Activated CD4-positive, alpha-beta T cell treated with anti-CD3 and anti-CD28 coated beads, Interleukin-2, Interleukin-4, amounts not matched to agents 100 ng/mL and 50 ng/mL, durations not matched to agents 16 hours and 8 hours (primary cell): Measurements from ENCODE around the gene SREBF2.
"Not testable (repeated sequence)": the region's sequence is repeated elsewhere in the genome, so short reads cannot be mapped to it uniquely, and the experiment has no call there.

Source experiments
- DNase-seq: peaks from one replicate; pipeline ENCODE4 v3.0.0-alpha.2; 2020; ENCODE audit warnings: low spot score

Gene SREBF2

GRCh38 chr22:41947424-41948080 is 114.6 kb downstream of the SREBF2 start:
- DNase-seq: no peak

- DNase-seq: no peak
Measured at GRCh38 chr22:41948142-41948541, 115.2 kb downstream of the SREBF2 start.

- not testable (repeated sequence) for DNase-seq
Measured at GRCh38 chr22:41948928-41949296, 116.0 kb downstream of the SREBF2 start.

DNA sequence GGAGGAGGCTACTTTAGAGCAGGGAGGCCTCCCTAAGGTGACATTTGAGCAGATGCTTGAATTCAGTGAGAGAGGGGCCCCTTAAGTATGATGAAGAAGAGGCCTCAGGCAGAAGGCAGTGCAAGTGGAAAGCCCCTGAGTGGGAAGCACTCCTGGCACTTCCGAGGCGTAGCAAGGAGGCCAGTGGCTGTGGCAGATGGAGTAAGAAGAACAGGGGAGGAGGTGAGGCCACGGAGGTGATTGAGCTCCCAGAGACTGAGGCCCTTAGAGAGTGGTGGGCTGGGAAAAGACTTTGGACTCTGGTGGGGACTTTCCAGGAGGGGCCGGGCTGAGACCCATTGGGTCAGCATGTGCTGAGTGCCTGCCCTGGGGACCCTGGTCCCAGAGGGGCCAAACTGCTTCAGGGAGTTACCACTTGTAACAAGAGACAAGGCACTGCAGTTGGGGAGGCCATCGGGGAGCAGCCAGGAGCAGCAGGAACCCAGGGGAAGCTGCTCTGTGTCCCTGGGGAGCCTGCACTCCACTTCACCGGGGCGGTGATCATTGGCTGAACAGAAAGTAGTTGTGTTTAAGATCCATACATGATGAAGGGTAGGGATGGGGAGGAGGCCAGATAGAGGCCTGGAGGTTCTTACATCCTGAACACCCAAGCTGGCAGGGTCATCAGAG is 116.5 kb downstream of the SREBF2 start:
- no peak for DNase-seq

DNA sequence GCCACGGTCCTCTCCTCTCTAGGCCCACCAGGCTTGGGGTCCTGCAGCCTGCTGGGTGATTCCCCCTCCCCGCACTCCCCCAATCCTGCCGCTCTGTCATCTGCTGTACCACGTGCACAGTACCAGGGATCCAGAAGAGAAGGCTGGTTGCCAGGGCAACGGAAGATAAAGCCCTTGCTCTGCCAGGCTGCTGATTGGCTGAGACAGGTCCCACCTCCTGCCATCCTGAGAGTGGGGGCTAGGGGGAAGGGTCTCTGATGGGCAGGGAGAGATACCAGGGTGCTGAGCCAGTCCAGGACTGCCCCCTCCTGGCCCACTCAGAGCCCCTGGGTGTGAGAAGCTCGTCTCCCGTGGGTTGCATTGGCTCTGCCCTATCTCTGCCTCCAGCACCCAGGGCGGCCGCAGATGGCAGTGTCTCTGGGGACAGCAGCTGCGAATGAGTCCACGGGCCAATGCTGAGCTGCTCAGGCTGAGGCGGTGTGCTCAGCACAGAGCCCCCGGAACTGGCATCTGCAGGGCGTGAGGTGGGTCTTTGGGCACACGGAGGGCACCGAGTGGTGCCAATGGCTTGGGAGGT is 119.1 kb downstream of the SREBF2 start, which contains the start of gene SMIM45:
Gene SMIM45 (plus strand): TSS at position 253 of the 577 bp plus-strand sequence.
- DNase-seq: no peak

DNA sequence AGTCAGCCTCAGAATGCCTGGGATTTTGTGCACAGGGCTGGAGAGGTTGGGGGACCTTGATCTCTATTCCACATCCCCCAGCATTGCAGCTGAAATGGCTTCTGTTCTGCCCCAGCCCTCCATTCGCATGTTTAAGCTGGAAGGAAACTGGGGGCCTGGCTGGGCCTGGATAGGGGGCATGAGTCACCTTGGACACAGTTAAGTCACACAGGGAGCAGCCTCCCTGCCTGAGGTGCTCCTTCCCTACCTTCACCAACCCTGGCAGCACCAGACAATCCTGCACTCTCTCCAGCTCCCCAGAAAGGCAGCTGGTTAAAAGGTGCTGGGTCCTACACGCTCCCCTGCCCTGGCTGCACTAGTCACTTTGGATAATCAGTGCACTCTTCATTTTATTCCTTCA is 119.8 kb downstream of the SREBF2 start:
- no peak for DNase-seq
